HG02571 (cell line): ENCODE measurements around the gene FOXB2.
"Not testable (repeated sequence)": the region's sequence is repeated elsewhere in the genome, so short reads cannot be mapped to it uniquely, and the experiment has no call there.

Experiments
- ATAC-seq: cut with Tn5 transposase; IDR thresholded peaks from one replicate; pipeline ENCODE4 v1.9.1; 2021; ENCODE audit warnings: mild to moderate bottlenecking, moderate library complexity; ENCODE audit not compliant: unreplicated experiment

FOXB2 gene

DNA sequence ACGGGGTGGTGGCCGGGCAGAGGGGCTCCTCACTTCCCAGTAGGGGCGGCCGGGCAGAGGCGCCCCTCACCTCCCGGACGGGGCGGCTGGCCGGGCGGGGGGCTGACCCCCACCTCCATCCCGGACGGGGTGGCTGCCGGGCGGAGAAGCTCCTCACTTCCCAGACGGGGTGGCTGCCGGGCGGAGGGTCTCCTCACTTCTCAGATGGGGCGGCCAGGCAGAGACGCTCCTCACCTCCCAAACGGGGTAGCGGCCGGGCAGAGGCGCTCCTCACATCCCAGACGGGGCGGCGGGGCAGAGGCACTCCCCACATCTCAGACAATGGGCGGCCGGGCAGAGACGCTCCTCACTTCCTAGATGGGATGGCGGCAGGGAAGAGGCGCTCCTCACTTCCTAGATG lies 41.2 kb downstream of the FOXB2 start:
- not testable (repeated sequence) for ATAC-seq

DNA sequence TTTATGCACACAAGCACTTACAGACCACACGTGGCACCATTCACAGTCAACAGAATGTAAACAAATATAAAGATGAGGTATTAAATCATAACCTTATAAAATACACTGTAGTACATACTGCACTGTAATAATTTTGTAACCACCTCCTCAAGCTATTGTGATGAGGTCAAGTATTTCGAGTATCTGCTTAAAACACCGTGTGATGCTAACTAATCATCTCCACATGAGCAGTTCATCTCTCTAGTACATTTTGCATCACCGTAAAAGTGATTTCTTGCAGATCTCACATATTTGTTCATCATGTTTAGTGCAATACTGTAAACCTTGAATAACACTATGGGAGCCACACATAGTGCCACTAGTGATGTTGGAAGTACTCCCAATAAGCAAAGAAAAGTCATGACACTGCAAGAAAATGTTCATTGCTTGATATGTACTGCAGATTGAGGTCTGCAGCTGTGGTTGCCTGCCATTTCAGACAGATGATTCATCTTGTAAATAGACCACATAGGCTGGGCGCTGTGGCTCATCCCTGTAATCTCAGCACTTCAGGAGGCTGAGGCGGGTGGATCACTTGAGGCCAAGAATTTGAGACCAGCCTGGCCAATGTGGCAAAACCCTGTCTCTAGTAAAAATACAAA lies 44.3 kb downstream of the FOXB2 start:
- ATAC-seq, result no peak

DNA sequence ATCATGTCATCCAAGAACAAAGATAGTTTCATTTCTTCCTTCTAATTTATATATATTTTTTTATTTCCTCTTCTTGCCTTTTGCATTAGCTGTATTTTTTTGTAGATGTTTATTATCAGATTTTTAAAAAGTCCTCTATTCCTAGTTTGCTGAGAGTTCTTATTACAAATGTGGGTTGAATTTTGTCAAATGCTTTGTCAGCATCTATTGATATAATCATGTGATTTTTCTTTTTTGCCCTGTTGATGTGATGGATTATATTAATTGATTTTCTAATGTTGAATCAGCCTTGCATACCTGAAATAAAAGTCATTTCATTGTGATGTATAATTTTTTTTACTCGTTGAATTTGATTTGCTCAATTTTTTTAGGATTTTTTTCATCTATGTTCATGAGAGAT lies 46.9 kb downstream of the FOXB2 start:
- ATAC-seq, result no peak
